PC-9 (cell line): ENCODE data around the gene CCDC87.

Source experiments
- EZH2 ChIP-seq: fragments of 200-600 bp; sonication (generic); IDR thresholded peaks from 2 replicates; pipeline ENCODE4 v1.8.0; 2017; ENCODE audit warnings: antibody characterized with exemption, low read depth
- TF ChIP-seq, protein P1 (sequence below): fragments of 200-600 bp; sonication (generic); conservative IDR thresholded peaks from 2 replicates; pipeline ENCODE4 v1.6.1; 2017; ENCODE audit warnings: mixed run types, antibody characterized with exemption, mild to moderate bottlenecking, moderate library complexity

DNA sequence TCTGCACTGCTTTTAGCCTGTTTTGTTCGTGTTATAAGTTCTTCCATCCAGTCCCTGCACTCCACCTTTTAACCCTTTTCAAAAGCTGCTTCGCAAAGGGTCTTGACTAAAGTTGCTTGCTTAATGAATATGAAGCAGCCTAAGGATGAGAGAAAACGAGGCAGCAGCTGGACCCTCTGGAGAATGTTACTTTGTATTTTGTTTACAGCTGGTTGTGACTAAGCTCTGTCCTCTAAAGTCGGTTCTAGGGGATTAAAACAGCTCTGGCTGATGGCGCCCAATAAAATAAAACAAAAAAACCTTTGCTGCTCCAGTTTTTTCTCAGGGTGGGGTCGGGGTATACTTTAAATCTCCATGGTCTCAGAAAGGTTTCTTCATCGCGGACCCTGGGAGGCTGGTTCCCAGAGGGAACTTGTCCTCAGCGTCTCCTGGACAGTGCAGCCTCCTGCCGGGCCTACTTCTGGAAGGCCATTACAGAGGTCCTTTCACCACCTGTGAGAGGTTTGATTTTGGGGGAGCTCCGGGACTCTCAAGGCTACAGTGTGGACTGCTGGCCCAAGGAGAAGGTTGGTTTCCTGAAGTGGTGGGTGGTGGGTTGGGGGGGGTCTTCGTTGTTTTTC, 44.8 kb upstream of the CCDC87 start:
- TF ChIP-seq, protein P1, sequence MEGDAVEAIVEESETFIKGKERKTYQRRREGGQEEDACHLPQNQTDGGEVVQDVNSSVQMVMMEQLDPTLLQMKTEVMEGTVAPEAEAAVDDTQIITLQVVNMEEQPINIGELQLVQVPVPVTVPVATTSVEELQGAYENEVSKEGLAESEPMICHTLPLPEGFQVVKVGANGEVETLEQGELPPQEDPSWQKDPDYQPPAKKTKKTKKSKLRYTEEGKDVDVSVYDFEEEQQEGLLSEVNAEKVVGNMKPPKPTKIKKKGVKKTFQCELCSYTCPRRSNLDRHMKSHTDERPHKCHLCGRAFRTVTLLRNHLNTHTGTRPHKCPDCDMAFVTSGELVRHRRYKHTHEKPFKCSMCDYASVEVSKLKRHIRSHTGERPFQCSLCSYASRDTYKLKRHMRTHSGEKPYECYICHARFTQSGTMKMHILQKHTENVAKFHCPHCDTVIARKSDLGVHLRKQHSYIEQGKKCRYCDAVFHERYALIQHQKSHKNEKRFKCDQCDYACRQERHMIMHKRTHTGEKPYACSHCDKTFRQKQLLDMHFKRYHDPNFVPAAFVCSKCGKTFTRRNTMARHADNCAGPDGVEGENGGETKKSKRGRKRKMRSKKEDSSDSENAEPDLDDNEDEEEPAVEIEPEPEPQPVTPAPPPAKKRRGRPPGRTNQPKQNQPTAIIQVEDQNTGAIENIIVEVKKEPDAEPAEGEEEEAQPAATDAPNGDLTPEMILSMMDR = no peak
- TF ChIP-seq EZH2 = no peak
